BE2C (cell line): ENCODE results near the gene IGFL3.

Source experiments
- DNase-seq: peaks from one replicate; pipeline ENCODE4 v3.0.0-alpha.2; 2020
- H3K27me3 ChIP-seq: fragments of 250-450 bp; sonication (Bioruptor Pico); 2 replicates; pipeline ENCODE4 v1.5.1; 2020; ENCODE audit warnings: mild to moderate bottlenecking
- H3K36me3 ChIP-seq: fragments of 250-450 bp; sonication (Bioruptor Pico); 2 replicates; pipeline ENCODE4 v1.5.1; 2020; ENCODE audit warnings: mild to moderate bottlenecking
- H3K4me1 ChIP-seq: fragments of 250-450 bp; sonication (Bioruptor Pico); 2 replicates; pipeline ENCODE4 v1.5.1; 2020
- H3K4me3 ChIP-seq: 2 replicates; pipeline ENCODE4 v1.5.1; 2011; ENCODE audit warnings: low read depth, low read length
- H3K9me3 ChIP-seq: fragments of 250-450 bp; sonication (Bioruptor Pico); 2 replicates; pipeline ENCODE4 v1.5.1; 2020
- TF ChIP-seq, protein P1 (sequence below): IDR thresholded peaks from 2 replicates; pipeline ENCODE4 v1.5.1; 2012; ENCODE audit warnings: mild to moderate bottlenecking, low read depth, low read length

The IGFL3 gene

DNA sequence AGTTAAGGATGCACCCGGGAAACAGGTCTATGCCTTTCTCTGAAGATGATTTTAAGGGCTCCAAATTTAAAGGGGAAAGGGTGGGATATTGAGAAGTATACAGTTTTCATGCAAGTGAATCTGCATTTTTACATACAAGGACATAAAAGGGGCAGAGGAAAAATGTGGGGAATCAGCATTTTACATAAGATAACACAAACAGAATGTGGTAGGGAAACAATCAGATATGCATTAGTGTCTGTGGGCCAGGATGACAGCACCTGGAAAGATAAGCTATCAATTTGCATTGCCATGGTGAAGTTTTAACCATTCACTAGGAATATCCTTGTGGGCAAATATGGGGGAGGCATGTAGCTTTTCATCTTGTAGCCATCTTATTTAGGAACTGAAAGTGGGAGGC, 24.1 kb downstream of the IGFL3 start:
- H3K4me3 ChIP-seq = no peak overlapping the region
- no peaks in the 10 kb centered on the region for H3K36me3 ChIP-seq
- no peak for DNase-seq
- no peaks in the 10 kb centered on the region for H3K4me1 ChIP-seq
- peaks cover 8% of the 10 kb centered on the region; the same call in 1 of the 2 replicates for H3K27me3 ChIP-seq
- TF ChIP-seq, protein P1, sequence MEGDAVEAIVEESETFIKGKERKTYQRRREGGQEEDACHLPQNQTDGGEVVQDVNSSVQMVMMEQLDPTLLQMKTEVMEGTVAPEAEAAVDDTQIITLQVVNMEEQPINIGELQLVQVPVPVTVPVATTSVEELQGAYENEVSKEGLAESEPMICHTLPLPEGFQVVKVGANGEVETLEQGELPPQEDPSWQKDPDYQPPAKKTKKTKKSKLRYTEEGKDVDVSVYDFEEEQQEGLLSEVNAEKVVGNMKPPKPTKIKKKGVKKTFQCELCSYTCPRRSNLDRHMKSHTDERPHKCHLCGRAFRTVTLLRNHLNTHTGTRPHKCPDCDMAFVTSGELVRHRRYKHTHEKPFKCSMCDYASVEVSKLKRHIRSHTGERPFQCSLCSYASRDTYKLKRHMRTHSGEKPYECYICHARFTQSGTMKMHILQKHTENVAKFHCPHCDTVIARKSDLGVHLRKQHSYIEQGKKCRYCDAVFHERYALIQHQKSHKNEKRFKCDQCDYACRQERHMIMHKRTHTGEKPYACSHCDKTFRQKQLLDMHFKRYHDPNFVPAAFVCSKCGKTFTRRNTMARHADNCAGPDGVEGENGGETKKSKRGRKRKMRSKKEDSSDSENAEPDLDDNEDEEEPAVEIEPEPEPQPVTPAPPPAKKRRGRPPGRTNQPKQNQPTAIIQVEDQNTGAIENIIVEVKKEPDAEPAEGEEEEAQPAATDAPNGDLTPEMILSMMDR = no peak
- 0 out of 2 replicates have a peak, but pooled peaks cover 4% of the 10 kb centered on the region for H3K9me3 ChIP-seq

DNA sequence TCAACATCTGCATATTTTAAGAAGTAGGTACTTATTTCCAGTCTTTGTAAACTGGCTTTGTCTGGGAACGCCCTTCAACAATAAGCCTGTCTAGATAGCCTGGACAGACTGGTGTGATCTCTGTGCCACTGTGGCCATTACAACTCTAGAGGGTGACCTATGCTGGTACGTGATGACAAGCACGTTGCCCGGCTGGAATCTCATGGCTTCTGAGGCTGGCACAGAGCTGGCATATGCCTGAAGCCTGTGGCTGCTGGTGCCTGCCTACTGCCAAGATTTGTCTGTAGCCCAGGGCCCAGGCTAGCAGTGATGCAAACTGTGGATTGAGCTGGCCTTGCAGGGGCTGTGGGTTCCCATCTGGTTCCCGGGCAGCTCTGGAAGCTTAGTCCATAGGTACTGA, 34.0 kb downstream of the IGFL3 start:
- Histone ChIP-seq H3K9me3 (no peaks in the 10 kb centered on the region; the same call in 1 of the 2 replicates), H3K4me1 (no peaks in the 10 kb centered on the region), H3K27me3 (peaks cover 28% of the 10 kb centered on the region), H3K36me3 (no peaks in the 10 kb centered on the region), H3K4me3 (no peak overlapping the region)
- TF ChIP-seq, protein P1 = no peak
- DNase-seq = no peak

DNA sequence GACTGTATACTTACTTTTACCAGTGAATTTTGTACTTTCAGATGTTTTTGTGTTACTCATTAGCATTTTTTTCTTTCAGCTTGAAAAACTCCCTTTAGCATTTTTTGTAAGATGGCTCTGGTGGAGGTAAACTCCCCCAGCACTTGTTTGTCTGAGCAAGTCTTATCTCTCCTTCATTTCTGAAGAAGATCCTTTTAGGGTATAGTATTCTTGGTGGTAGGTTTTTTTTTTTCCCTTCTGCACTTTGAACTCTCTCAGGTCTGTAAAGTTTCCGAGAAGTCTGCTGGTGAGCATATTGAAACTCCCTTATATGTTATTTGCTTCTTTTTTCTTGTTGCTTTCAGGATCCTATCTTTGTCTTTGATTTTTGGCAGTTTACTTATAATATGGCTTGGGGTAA, 35.1 kb downstream of the IGFL3 start:
- Histone ChIP-seq H3K36me3 (no peaks in the 10 kb centered on the region), H3K4me1 (no peaks in the 10 kb centered on the region), H3K4me3 (no peak overlapping the region), H3K27me3 (peaks cover 28% of the 10 kb centered on the region), H3K9me3 (no peaks in the 10 kb centered on the region)
- TF ChIP-seq, protein P1 = no peak
- no peak for DNase-seq

DNA sequence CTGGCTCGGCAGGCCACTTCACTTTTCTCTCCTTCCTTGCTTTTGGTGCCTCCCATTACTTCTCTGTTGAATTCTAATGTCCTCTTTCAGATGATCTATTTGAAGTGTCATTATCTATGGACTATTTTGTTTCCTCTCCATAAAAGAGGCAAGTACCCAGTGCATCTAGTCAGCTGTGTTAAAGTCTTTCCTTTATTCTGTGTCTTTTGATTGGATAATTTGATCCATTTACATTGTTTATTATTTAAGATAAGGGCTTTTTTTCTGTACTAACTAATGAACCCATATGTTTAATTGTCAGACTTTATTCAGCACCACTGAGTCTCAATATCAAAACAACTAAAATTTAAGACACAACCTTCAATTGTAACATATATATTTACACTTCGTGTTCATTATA, 36.4 kb downstream of the IGFL3 start:
- Histone ChIP-seq H3K27me3 (peaks cover 26% of the 10 kb centered on the region), H3K9me3 (no peaks in the 10 kb centered on the region), H3K36me3 (no peaks in the 10 kb centered on the region), H3K4me1 (no peaks in the 10 kb centered on the region), H3K4me3 (no peak overlapping the region)
- TF ChIP-seq, protein P1 = no peak
- DNase-seq = no peak

DNA sequence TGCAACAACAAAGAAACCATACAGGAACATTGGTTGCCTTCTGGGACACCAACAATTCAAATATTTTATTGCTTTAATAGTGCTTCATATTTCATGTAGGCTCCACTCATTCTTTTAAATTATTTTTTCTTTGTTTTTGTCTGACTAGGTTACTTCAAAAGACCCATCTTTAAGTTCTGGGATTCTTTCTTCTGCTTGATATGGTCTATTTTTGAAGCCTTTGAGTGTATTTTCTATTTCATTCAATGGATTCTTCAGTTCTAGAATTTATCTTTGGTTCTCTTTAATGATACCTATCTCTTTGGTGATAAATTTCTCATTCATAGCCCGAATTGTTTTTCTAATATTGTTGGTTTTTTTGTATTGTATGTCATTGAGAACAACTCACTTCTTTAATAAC, 38.6 kb downstream of the IGFL3 start:
- H3K36me3 ChIP-seq = no peaks in the 10 kb centered on the region
- TF ChIP-seq, protein P1 = no peak
- no peaks in the 10 kb centered on the region for H3K9me3 ChIP-seq
- H3K4me1 ChIP-seq = no peaks in the 10 kb centered on the region
- H3K4me3 ChIP-seq = no peak overlapping the region
- H3K27me3 ChIP-seq = peaks cover 19% of the 10 kb centered on the region
- no peak for DNase-seq

- H3K9me3 ChIP-seq = peaks cover 8% of the 10 kb centered on the region
- no peak overlapping the region for H3K4me3 ChIP-seq
- H3K36me3 ChIP-seq = no peaks in the 10 kb centered on the region
- H3K27me3 ChIP-seq = no peaks in the 10 kb centered on the region; the same call in 1 of the 2 replicates
- TF ChIP-seq, protein P1 = no peak
- no peak for DNase-seq
- H3K4me1 ChIP-seq = no peaks in the 10 kb centered on the region
These were observed 41.8 kb downstream of the IGFL3 start for GRCh38 chr19:46082728-46083050.
